CMK (cell line): ENCODE results near the gene ZNF439.
"Not testable (repeated sequence)": the region's sequence is repeated elsewhere in the genome, so short reads cannot be mapped to it uniquely, and the experiment has no call there.

ENCODE experiments used
- DNase-seq: peaks from one replicate; pipeline ENCODE4 v3.0.0-alpha.2; 2010; ENCODE audit warnings: low read depth

Gene ZNF439

GRCh38 chr19:11868188-11868587 lies 19.7 kb downstream of the ZNF439 start:
- DNase-seq: no peak

GRCh38 chr19:11872624-11873023 lies 24.1 kb downstream of the ZNF439 start:
- no peak for DNase-seq

GRCh38 chr19:11873762-11874161 lies 25.2 kb downstream of the ZNF439 start:
- DNase-seq: no peak

GRCh38 chr19:11879687-11880266 lies 31.3 kb downstream of the ZNF439 start:
- DNase-seq: not testable (repeated sequence)

- no peak for DNase-seq
Measured at GRCh38 chr19:11880598-11880997, 32.1 kb downstream of the ZNF439 start.

- peak; percentile 40 for DNase-seq
Measured at GRCh38 chr19:11881151-11881800, 32.8 kb downstream of the ZNF439 start.

GRCh38 chr19:11882606-11883005 lies 34.1 kb downstream of the ZNF439 start:
- no peak for DNase-seq

- no peak for DNase-seq
Measured at GRCh38 chr19:11887234-11887610, 38.7 kb downstream of the ZNF439 start.

- peak; percentile 82 for DNase-seq
Measured at GRCh38 chr19:11887611-11888531, 39.3 kb downstream of the ZNF439 start, which contains the start of gene ZNF69. ZNF69 (plus strand) TSS chr19:11887782; CDS start chr19:11887924, 142 bp downstream.

- not testable (repeated sequence) for DNase-seq
Measured at GRCh38 chr19:11889901-11890300, 41.4 kb downstream of the ZNF439 start.

GRCh38 chr19:11890634-11891033 lies 42.1 kb downstream of the ZNF439 start:
- DNase-seq: no peak

GRCh38 chr19:11894851-11895250 lies 46.3 kb downstream of the ZNF439 start:
- DNase-seq: no peak

GRCh38 chr19:11902228-11902627 lies 53.7 kb downstream of the ZNF439 start:
- no peak for DNase-seq

- no peak for DNase-seq
Measured at GRCh38 chr19:11905928-11906327, 57.4 kb downstream of the ZNF439 start.

GRCh38 chr19:11911937-11912336 lies 63.4 kb downstream of the ZNF439 start:
- DNase-seq: not testable (repeated sequence)

- not testable (repeated sequence) for DNase-seq
Measured at GRCh38 chr19:11914417-11915051, 66.0 kb downstream of the ZNF439 start.
